Kidney (tissue), 14 donors: Measurements from ENCODE around the gene MAN1A1. TPM values are rescaled to one million over a fixed set of nuclear protein-coding genes. Genes with fewer than 3 reads are reported as not detected.

Source experiments
- DNase-seq, 5 donors: peaks; one replicate each; pipeline ENCODE4 v3.0.0-alpha.2; 2013 to 2020
- FAIRE-seq: peaks from 2 replicates; lab custom pipeline; 2012; peaks lifted over from hg19 to GRCh38; lab: Jason Lieb, UNC
- H3K27ac ChIP-seq, 2 donors: one replicate each; pipeline ENCODE4 v1.7.0; 2013; ENCODE audit warnings: low read depth in 2 of 2, low read length in 2 of 2, inconsistent platforms in 1 of 2
- H3K27me3 ChIP-seq: one replicate; pipeline ENCODE4 v1.7.1; 2013; ENCODE audit warnings: low read length, inconsistent platforms; ENCODE audit not compliant: control insufficient read depth, insufficient read depth
- H3K36me3 ChIP-seq, 3 donors: one replicate each; pipeline versions ENCODE4 v1.7.0 to v1.7.1; 2013; ENCODE audit warnings: low read length in 3 of 3, control low read depth in 1 of 3, inconsistent platforms in 1 of 3; ENCODE audit not compliant: insufficient read depth in 3 of 3, control insufficient read depth in 2 of 3
- H3K4me1 ChIP-seq, 3 donors: one replicate each; pipeline versions ENCODE4 v1.7.0 to v1.7.1; 2013; ENCODE audit warnings: low read length in 3 of 3, inconsistent platforms in 1 of 3, low read depth in 1 of 3; ENCODE audit not compliant: control insufficient read depth in 2 of 3, insufficient read depth in 2 of 3
- H3K4me3 ChIP-seq, 3 donors: one replicate each; pipeline versions ENCODE4 v1.7.0 to v1.8.1; 2013; ENCODE audit warnings: low read length in 3 of 3, control low read depth in 1 of 3, inconsistent platforms in 1 of 3
- H3K9ac ChIP-seq, 3 donors: one replicate each; pipeline versions ENCODE4 v1.7.0 to v1.7.1; 2013; ENCODE audit warnings: low read length in 3 of 3, control low read depth in 1 of 3, inconsistent platforms in 1 of 3
- H3K9me3 ChIP-seq, 3 donors: one replicate each; pipeline versions ENCODE4 v1.7.0 to v1.7.1; 2013; ENCODE audit warnings: low read length in 3 of 3, control low read depth in 1 of 3, inconsistent platforms in 1 of 3; ENCODE audit not compliant: control insufficient read depth in 2 of 3, insufficient read depth in 1 of 3
- intact Hi-C: fragments of 100-400 bp; cut with DNase I; formaldehyde crosslinking; loops from one replicate; pipeline ENCODE4 v1.11.1; 2022
- polyA plus RNA-seq: library from polyadenylated mRNA; stranded (reverse); fragments of 350-450 nt; fragmentation: Illumina TruSeq; extraction: RNeasy Lipid Tissue Mini Kit (QIAGEN cat#74804); gene quantifications from one replicate; pipeline ENCODE4 v1.2.3, GENCODE V29; 2014; ENCODE audit warnings: low read depth, low replicate concordance; ENCODE audit not compliant: insufficient read depth
- total RNA-seq: library from RNA; stranded (reverse); fragmentation: NEBNext Ultra II Directional; extraction: Animal tissue kit (Norgen Biotek cat#: 25700); gene quantifications from one replicate; pipeline ENCODE4 v1.2.1, GENCODE V29; 2021
- TF ChIP-seq, protein P1 (sequence below): IDR thresholded peaks from 3 replicates; pipeline ENCODE4 v1.5.1; 2012; ENCODE audit warnings: mild to moderate bottlenecking, moderate library complexity, borderline replicate concordance; ENCODE audit not compliant: insufficient read depth; ENCODE audit errors: extremely low read depth
- donor health status: control.
- donor health status: control.
- donor health status: control.
- donor health status: control.
- donor health status: control.
- donor health status: DM: yes; HTN: yes; CAD: no.
- donor health status: Normal renal cell carcinoma (clear cell type).

MAN1A1 gene
- total and polyA plus RNA-seq, 2 donors from 2014 or later: 30.4 to 68.5 TPM

DNA sequence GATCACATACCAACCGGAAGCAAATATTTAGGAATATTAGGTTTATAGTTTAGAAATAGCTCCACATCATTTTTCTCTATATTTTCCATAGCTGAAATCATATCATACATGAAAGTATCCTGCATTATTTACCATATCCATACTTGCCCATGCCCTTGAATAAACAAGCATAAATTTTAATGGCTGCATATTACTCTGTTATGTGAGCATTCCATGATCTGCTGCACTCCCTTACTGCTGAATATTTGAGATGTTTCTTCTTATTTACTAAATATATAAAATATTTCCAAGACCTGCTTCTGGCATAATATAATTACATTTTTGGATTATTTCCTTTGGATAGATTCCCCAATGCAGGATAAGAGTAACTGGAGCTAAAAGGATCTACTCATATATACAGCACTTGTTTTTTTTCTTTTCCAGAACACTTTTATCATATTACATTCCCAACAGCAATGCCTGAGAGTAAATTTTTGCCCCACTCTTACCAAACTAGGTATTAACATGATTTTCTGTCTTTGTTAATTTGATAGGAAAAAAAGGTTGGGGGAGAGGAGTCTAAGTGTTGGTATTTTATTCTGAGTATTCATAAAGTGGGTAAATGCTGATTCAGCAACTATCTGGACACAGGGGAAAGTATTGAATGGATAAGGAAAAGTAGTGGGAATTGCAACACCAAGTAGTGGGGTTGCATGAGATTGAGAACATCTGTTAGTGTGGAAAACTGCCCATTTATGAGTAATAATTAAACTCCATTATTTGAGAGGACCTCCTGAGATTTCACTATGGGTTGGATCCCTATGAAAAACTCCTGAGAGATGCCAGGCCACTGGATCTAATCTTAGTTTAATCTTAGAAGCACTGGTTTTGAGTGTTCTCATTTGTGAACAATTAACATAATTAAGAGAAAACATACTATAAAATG is 76.0 kb downstream of the MAN1A1 start:
- H3K4me3 ChIP-seq: no peak overlapping the region
- FAIRE-seq (no peak), DNase-seq (no peak)
- peaks cover 0 to 4% (median 0%) of the 10 kb centered on the region in 3 donors for H3K4me1 ChIP-seq
- TF ChIP-seq, protein P1, sequence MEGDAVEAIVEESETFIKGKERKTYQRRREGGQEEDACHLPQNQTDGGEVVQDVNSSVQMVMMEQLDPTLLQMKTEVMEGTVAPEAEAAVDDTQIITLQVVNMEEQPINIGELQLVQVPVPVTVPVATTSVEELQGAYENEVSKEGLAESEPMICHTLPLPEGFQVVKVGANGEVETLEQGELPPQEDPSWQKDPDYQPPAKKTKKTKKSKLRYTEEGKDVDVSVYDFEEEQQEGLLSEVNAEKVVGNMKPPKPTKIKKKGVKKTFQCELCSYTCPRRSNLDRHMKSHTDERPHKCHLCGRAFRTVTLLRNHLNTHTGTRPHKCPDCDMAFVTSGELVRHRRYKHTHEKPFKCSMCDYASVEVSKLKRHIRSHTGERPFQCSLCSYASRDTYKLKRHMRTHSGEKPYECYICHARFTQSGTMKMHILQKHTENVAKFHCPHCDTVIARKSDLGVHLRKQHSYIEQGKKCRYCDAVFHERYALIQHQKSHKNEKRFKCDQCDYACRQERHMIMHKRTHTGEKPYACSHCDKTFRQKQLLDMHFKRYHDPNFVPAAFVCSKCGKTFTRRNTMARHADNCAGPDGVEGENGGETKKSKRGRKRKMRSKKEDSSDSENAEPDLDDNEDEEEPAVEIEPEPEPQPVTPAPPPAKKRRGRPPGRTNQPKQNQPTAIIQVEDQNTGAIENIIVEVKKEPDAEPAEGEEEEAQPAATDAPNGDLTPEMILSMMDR: no peak
- H3K36me3 ChIP-seq: no peaks in the 10 kb centered on the region
- H3K27ac ChIP-seq: no peak overlapping the region
- H3K9ac ChIP-seq: no peak overlapping the region
- intact Hi-C loops: no loop called here
- H3K9me3 ChIP-seq: peaks cover 0 to 7% (median 0%) of the 10 kb centered on the region in 3 donors
- H3K27me3 ChIP-seq: no peaks in the 10 kb centered on the region

GRCh38 chr6:119270545-119270944 is 79.0 kb downstream of the MAN1A1 start:
- Histone ChIP-seq H3K9ac (no peak overlapping the region), H3K27ac (no peak overlapping the region), H3K4me3 (no peak overlapping the region), H3K36me3 (no peaks in the 10 kb centered on the region), H3K9me3 (peaks cover 0 to 7% (median 0%) of the 10 kb centered on the region in 3 donors), H3K4me1 (peaks cover 0 to 4% (median 0%) of the 10 kb centered on the region in 3 donors), H3K27me3 (no peaks in the 10 kb centered on the region)
- TF ChIP-seq, protein P1: no peak
- no peak for FAIRE-seq
- DNase-seq: no peak
- intact Hi-C loops: no loop called here

GRCh38 chr6:119269266-119270103 is 80.1 kb downstream of the MAN1A1 start:
- H3K4me3 ChIP-seq: no peak overlapping the region
- H3K36me3 ChIP-seq: no peaks in the 10 kb centered on the region
- no peak overlapping the region for H3K9ac ChIP-seq
- intact Hi-C loops: no loop called here
- H3K9me3 ChIP-seq: peaks cover 0 to 7% (median 0%) of the 10 kb centered on the region in 3 donors
- DNase-seq (no peak), FAIRE-seq (no peak)
- no peak overlapping the region for H3K27ac ChIP-seq
- peaks cover 0 to 4% (median 0%) of the 10 kb centered on the region in 3 donors for H3K4me1 ChIP-seq
- H3K27me3 ChIP-seq: no peaks in the 10 kb centered on the region
- TF ChIP-seq, protein P1: no peak
